A549 (cell line): ENCODE measurements around the gene NAV3. TPM values are rescaled to one million over a fixed set of nuclear protein-coding genes. Genes with fewer than 3 reads are reported as not detected.

Source experiments
- ATAC-seq, 2 experiments: fragments of 200-7000 bp in 1 of 2; fragments of >200 bp in 1 of 2; cut with Nextera tagmentation in 1 of 2; cut with Tn5 transposase in 1 of 2; 3 replicates each; pipeline versions ENCODE4 v1.8.0 to v1.9.1; 2018 to 2020; ENCODE audit warnings: mild to moderate bottlenecking in 1 of 2, moderate library complexity in 1 of 2
- CTCF ChIA-PET: fragments of 300-600 bp; sonication (Branson Sonifier 250); formaldehyde crosslinking; extraction: SDS; loops from one replicate; lab custom pipeline; 2021; ENCODE audit warnings: antibody characterized with exemption, inconsistent platforms; lab: Yijun Ruan, JAX
- POLR2A ChIA-PET: fragments of 350-600 bp; formaldehyde crosslinking; extraction: SDS; loops from one replicate; lab custom pipeline; 2021; ENCODE audit warnings: antibody characterized with exemption, inconsistent platforms; lab: Yijun Ruan, JAX
- DNase-seq, 2 experiments: peaks; one replicate each; pipeline versions ENCODE4 v3.0.0 to v3.0.0-alpha.2; 2011 to 2016; ENCODE audit warnings: low read depth in 1 of 2, low spot score in 1 of 2
- FAIRE-seq: peaks from 2 replicates; lab custom pipeline; 2011; peaks lifted over from hg19 to GRCh38; lab: Jason Lieb, UNC
- H3K27ac ChIP-seq, 2 experiments: fragments of >200 bp; sonication (Bioruptor Twin); formaldehyde crosslinking; 3 replicates each; pipeline ENCODE4 v1.5.1; 2016 to 2017
- H3K4me1 ChIP-seq: fragments of >200 bp; sonication (Bioruptor Twin); formaldehyde crosslinking; 3 replicates; pipeline ENCODE4 v1.6.1; 2016
- H3K4me2 ChIP-seq: fragments of >200 bp; sonication (Bioruptor Twin); formaldehyde crosslinking; 3 replicates; pipeline ENCODE4 v1.6.1; 2016
- H3K4me3 ChIP-seq: fragments of >200 bp; sonication (Bioruptor Twin); formaldehyde crosslinking; 3 replicates; pipeline ENCODE4 v1.5.1; 2016
- H3K9me3 ChIP-seq: fragments of >200 bp; sonication (Bioruptor Twin); formaldehyde crosslinking; 3 replicates; pipeline ENCODE4 v1.6.1; 2016
- BCL3 ChIP-seq: fragments of >200 bp; sonication (Bioruptor Twin); formaldehyde crosslinking; IDR thresholded peaks from 3 replicates; pipeline ENCODE4 v1.6.1; 2016
- CBX2 ChIP-seq: fragments of 200-600 bp; sonication (generic); IDR thresholded peaks from 2 replicates; pipeline ENCODE4 v1.6.1; 2016; ENCODE audit warnings: low read depth, mild to moderate bottlenecking, borderline replicate concordance
- CEBPB ChIP-seq, 2 experiments: fragments of >200 bp in 1 of 2; sonication (Bioruptor Twin) in 1 of 2; formaldehyde crosslinking in 1 of 2; IDR thresholded peaks; 2 replicates each; pipeline ENCODE4 v1.6.1; 2012 to 2016
- CHD2 ChIP-seq: fragments of 150-350 bp; IDR thresholded peaks from 2 replicates; pipeline ENCODE4 v1.6.1; 2014; ENCODE audit warnings: low read length; ENCODE audit not compliant: partially characterized antibody
- CHD4 ChIP-seq: fragments of 200-600 bp; sonication (generic); IDR thresholded peaks from 2 replicates; pipeline ENCODE4 v1.6.1; 2016; ENCODE audit warnings: antibody characterized with exemption, mild to moderate bottlenecking, borderline replicate concordance
- CTCF ChIP-seq: fragments of >200 bp; sonication (Bioruptor Twin); formaldehyde crosslinking; IDR thresholded peaks from 3 replicates; pipeline ENCODE4 v1.5.1; 2016
- EHMT2 ChIP-seq: fragments of 200-600 bp; sonication (generic); IDR thresholded peaks from 2 replicates; pipeline ENCODE4 v1.6.1; 2016; ENCODE audit warnings: antibody characterized with exemption, low read depth, mild to moderate bottlenecking, moderate library complexity
- ESRRA ChIP-seq: fragments of 150-350 bp; IDR thresholded peaks from 2 replicates; pipeline ENCODE4 v1.6.1; 2014; ENCODE audit warnings: mild to moderate bottlenecking, low read length, borderline replicate concordance
- FOSL2 ChIP-seq, 2 experiments: fragments of 450-650 bp in 1 of 2; fragments of >200 bp in 1 of 2; sonication (Bioruptor Twin) in 1 of 2; formaldehyde crosslinking; IDR thresholded peaks; 2 replicates each; pipeline versions ENCODE4 v1.5.0 to v1.6.1; 2016 to 2020; ENCODE audit warnings: mild to moderate bottlenecking in 1 of 2, moderate library complexity in 1 of 2
- FOXS1 ChIP-seq: fragments of 250-450 bp; sonication (Bioruptor Pico); IDR thresholded peaks from 2 replicates; pipeline ENCODE4 v1.5.0; 2020; ENCODE audit warnings: mild to moderate bottlenecking, moderate library complexity
- HEYL ChIP-seq: fragments of 250-450 bp; sonication (Bioruptor Pico); IDR thresholded peaks from 2 replicates; pipeline ENCODE4 v1.8.0; 2021; ENCODE audit warnings: mild to moderate bottlenecking, moderate library complexity
- HMGXB4 ChIP-seq: fragments of 250-450 bp; sonication (Bioruptor Pico); IDR thresholded peaks from 2 replicates; pipeline ENCODE4 v1.5.0; 2021; ENCODE audit warnings: mild to moderate bottlenecking, moderate library complexity, borderline replicate concordance
- JUN ChIP-seq, 2 experiments: fragments of >200 bp; sonication (Bioruptor Twin); formaldehyde crosslinking; IDR thresholded peaks; 2 replicates in 1 of 2; 3 replicates in 1 of 2; pipeline ENCODE4 v1.6.1; 2016 to 2017
- MAX ChIP-seq: IDR thresholded peaks from 2 replicates; pipeline ENCODE4 v1.6.1; 2012
- POLR2A ChIP-seq: IDR thresholded peaks from 2 replicates; pipeline ENCODE4 v1.6.1; 2012; ENCODE audit warnings: mild to moderate bottlenecking, low read length
- RAD21 ChIP-seq, 2 experiments: fragments of >200 bp in 1 of 2; sonication (Bioruptor Twin) in 1 of 2; formaldehyde crosslinking in 1 of 2; IDR thresholded peaks in 1 of 2; conservative IDR thresholded peaks in 1 of 2; 2 replicates in 1 of 2; 3 replicates in 1 of 2; pipeline ENCODE4 v1.6.1; 2012 to 2018; ENCODE audit warnings: inconsistent platforms in 1 of 2
- RCOR1 ChIP-seq: fragments of 150-350 bp; IDR thresholded peaks from 2 replicates; pipeline ENCODE4 v1.6.1; 2014; ENCODE audit warnings: antibody characterized with exemption, low read length, low read depth
- REST ChIP-seq: fragments of 200-600 bp; sonication (generic); IDR thresholded peaks from 2 replicates; pipeline ENCODE4 v1.6.1; 2016; ENCODE audit warnings: antibody characterized with exemption, mild to moderate bottlenecking, moderate library complexity
- WGBS: methylation state at CpG from one replicate; pipeline ENCODE4 v1.1.6; 2017; ENCODE audit errors: missing lambda C conversion rate; 5-methylcytosine and 5-hydroxymethylcytosine counted together
- polyA plus RNA-seq, 4 experiments: library from polyadenylated mRNA; depleted of rRNA in 3 of 4; stranded (reverse); fragments of >200 nt; fragmentation: RNase III in 1 of 4; extraction: RNeasy Plus Mini Kit Qiagen cat#74134 plus additional on column Dnase treatment in 1 of 4; gene quantifications; 2 replicates in 3 of 4; 3 replicates in 1 of 4; pipeline ENCODE4 v1.2.3, GENCODE V29; 2011 to 2017

NAV3 gene
- polyA plus RNA-seq, 2 of the 4 experiments (the other 2 are of a cell fraction) = 8.6 to 9.7 TPM

GRCh38 chr12:77842430-77842829 lies 11.7 kb downstream of the NAV3 start:
- ATAC-seq (peak in 1 of 2 experiments; percentile 56; a peak in 1 of 6 replicates), DNase-seq (peak in 1 of 2 experiments; percentile 17), FAIRE-seq (no peak)
- TF ChIP-seq HMGXB4 (CRISPR knock-in tag) = no peak
- TF ChIP-seq CEBPB (IDR thresholded peaks at IDR 0.05) = peak; percentile 5 to 36; a peak in 1 of 4 replicates
- no peak for TF ChIP-seq ESRRA
- TF ChIP-seq CTCF = no peak
- Histone ChIP-seq H3K4me2 (peak overlapping the region; percentile 33; the same call in 2 of the 3 replicates), H3K27ac (no peak overlapping the region), H3K4me1 (peaks cover 14% of the 10 kb centered on the region), H3K9me3 (no peaks in the 10 kb centered on the region), H3K4me3 (no peak overlapping the region)
- CTCF ChIA-PET = no interaction called here
- POLR2A ChIA-PET = no interaction called here
- WGBS = 29% methylated on average over 5 of the region's 5 CpGs

- Histone ChIP-seq H3K4me3 (no peak overlapping the region), H3K4me2 (no peak overlapping the region), H3K9me3 (no peaks in the 10 kb centered on the region), H3K27ac (no peak overlapping the region), H3K4me1 (peaks cover 23% of the 10 kb centered on the region)
- no peak for FAIRE-seq
- CTCF ChIA-PET = interaction anchor here (1.7 kb wide), 1 partner anchor 121 kb away, joined by 3 read pairs; no protein-coding TSS in a partner anchor
- POLR2A ChIA-PET = no interaction called here
- 59% methylated on average over 4 of the region's 4 CpGs for WGBS
- no peak for ATAC-seq
- no peak for TF ChIP-seq EHMT2
- no peak for TF ChIP-seq BCL3
- no peak for TF ChIP-seq MAX
- no peak for TF ChIP-seq HEYL
- no peak for TF ChIP-seq CHD4
- TF ChIP-seq HMGXB4 (CRISPR knock-in tag) = no peak
- no peak for TF ChIP-seq REST
- TF ChIP-seq FOXS1 (CRISPR knock-in tag) = no peak
- TF ChIP-seq FOSL2 (IDR thresholded peaks at IDR 0.05) = no peak
- no peak for TF ChIP-seq FOSL2 (CRISPR knock-in tag; IDR thresholded peaks at IDR 0.05)
- TF ChIP-seq JUN (IDR thresholded peaks at IDR 0.05) = no peak
- TF ChIP-seq RAD21 (conservative IDR thresholded peaks at IDR 0.05 in 1 of 2, IDR thresholded peaks at IDR 0.05 in 1 of 2) = no peak
- no peak for TF ChIP-seq POLR2A
- no peak for TF ChIP-seq CHD2
- no peak for TF ChIP-seq ESRRA
- no peak for TF ChIP-seq RCOR1
- no peak for TF ChIP-seq CBX2
- no peak for DNase-seq
Observed at GRCh38 chr12:77845831-77846230, 15.1 kb downstream of the NAV3 start.
